Activated CD4-positive, alpha-beta T cell treated with anti-CD3 and anti-CD28 coated beads, Interleukin-2, amount 10 ng/mL, durations not matched to agents 7 days and 5 days (primary cell): ENCODE data around the gene NRARP. TPM values are rescaled to one million over a fixed set of nuclear protein-coding genes. Genes with fewer than 3 reads are reported as not detected.

ENCODE experiments used
- CTCF ChIA-PET: fragments of 350-600 bp; sonication (Branson Sonifier 250); formaldehyde crosslinking; loops from one replicate; lab custom pipeline; 2021; ENCODE audit warnings: antibody characterized with exemption; lab: Charles Lee
- POLR2A ChIA-PET: fragments of 350-600 bp; sonication (Branson Sonifier 250); formaldehyde crosslinking; loops from one replicate; lab custom pipeline; 2021; ENCODE audit warnings: antibody characterized with exemption; lab: Charles Lee
- DNase-seq: peaks from one replicate; pipeline ENCODE4 v3.0.0-alpha.2; 2020
- H3K27ac Mint-ChIP-seq: one replicate; pipeline ENCODE4 v1.8.0; 2021; ENCODE audit warnings: mild to moderate bottlenecking, moderate library complexity, mixed read lengths
- H3K27me3 Mint-ChIP-seq: one replicate; pipeline ENCODE4 v1.8.0; 2021; ENCODE audit warnings: mixed read lengths
- H3K36me3 Mint-ChIP-seq: one replicate; pipeline ENCODE4 v1.8.0; 2021; ENCODE audit warnings: low read depth, mixed read lengths
- H3K4me1 Mint-ChIP-seq: one replicate; pipeline ENCODE4 v1.8.0; 2021; ENCODE audit warnings: mixed read lengths
- H3K4me3 Mint-ChIP-seq: one replicate; pipeline ENCODE4 v1.8.0; 2021; ENCODE audit warnings: mild to moderate bottlenecking, moderate library complexity, mixed read lengths
- H3K9me3 Mint-ChIP-seq: one replicate; pipeline ENCODE4 v1.8.0; 2021; ENCODE audit warnings: mixed read lengths
- total RNA-seq, 2 experiments: library from RNA; stranded (reverse); gene quantifications; one replicate each; pipeline ENCODE4 v1.2.3, GENCODE V29; 2021

Gene NRARP
- total RNA-seq, 2 experiments from 2014 or later, result 0.32 to 0.44 TPM

DNA sequence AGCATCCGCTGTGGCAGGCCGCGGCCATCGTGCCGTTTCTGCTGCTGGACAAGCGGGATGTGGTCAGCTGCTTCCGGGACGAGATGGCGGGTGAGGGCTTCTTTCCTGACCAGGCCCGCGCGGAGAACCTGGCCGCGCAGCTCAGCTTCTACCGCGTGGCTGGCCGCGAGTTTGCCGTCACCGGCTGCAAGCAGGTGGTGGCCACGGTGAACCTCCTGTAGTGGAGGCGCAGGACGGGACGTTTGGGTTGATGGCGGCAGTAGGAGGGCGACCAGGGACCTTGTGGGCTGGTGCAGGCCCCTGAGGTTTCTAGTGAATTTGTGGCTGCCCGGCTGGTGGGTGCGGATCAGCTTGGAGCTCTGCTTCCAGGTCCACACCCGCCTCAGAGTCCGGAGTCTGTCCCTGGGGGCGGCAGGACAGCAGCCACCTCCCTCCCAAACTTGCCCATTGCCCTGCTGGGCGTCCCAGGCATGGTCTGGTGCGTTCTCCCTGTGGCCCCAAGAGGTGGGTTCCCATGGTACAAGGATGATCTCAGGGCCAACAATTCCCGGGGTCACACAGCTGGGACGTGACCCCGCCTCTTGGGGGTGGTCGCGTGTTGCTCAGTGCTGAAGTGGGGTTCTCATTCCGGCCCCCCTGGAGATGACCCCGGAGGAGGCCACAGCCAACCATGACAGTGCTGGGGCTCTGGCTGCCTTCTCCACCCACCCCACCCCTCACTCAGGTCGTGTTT is 22.2 kb downstream of the NRARP start:
- POLR2A ChIA-PET, result no interaction called here
- no peak for DNase-seq
- H3K9me3 Mint-ChIP-seq, result no peaks in the 10 kb centered on the region
- no peaks in the 10 kb centered on the region for H3K36me3 Mint-ChIP-seq
- H3K4me3 Mint-ChIP-seq, result no peak overlapping the region
- peaks cover 16% of the 10 kb centered on the region for H3K4me1 Mint-ChIP-seq
- H3K27me3 Mint-ChIP-seq, result peaks cover 6% of the 10 kb centered on the region
- H3K27ac Mint-ChIP-seq, result no peak overlapping the region
- CTCF ChIA-PET, result interaction anchor here (1.2 to 1.3 kb wide), 2 partner anchors 10 to 43 kb away, joined by 3 to 4 read pairs; no protein-coding TSS in a partner anchor

DNA sequence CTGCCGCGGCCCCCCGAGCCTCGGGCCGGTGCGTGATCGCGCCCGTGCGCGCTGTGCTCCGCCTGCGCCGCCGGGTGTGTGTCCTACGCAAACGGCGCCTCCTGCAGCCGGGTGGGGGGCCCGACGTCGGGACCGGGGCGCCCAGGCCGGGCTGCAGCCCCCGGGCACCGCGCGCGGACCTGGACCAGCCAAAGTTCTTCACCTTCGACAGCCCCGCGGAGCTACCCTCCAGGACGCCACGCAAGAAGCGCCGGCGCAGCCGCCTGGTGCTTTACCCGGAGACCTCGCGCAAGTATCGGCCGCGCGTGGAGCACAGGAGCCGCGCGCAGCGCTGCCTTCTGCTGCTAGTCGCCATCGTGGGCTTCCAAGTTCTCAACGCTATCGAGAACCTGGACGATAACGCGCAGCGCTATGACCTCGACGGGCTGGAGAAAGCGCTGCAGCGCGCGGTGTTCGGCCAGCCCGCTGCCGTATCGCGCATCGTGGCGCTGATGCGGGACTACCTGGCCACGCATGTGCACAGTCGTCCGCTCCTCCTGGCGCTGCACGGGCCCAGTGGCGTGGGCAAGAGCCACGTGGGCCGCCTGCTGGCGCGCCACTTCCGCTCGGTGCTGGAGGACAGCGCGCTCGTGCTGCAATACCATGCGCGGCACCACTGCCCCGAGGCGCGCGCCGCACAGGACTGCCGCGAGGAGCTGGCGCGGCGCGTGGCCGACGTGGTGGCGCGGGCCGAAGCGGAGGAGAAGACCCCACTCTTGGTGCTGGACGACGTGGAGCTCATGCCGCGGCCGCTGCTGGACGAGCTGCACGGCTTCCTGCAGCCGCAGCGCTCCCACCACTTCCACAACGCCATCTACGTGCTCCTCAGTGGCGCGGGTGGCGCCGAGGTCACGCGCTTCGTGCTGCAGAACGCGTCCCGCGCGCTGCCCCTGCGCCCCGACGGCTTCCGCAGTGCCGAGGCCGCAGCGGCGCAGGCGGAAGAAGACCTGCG is 23.1 kb downstream of the NRARP start:
- Mint-ChIP-seq H3K9me3 (no peaks in the 10 kb centered on the region), H3K27ac (no peak overlapping the region), H3K4me3 (no peak overlapping the region), H3K4me1 (peaks cover 16% of the 10 kb centered on the region), H3K36me3 (peaks cover 4% of the 10 kb centered on the region), H3K27me3 (peaks cover 6% of the 10 kb centered on the region)
- DNase-seq, result no peak
- POLR2A ChIA-PET, result no interaction called here
- CTCF ChIA-PET, result interaction anchor here (1.2 to 1.3 kb wide), 2 partner anchors 11 to 42 kb away, joined by 3 to 4 read pairs; no protein-coding TSS in a partner anchor

DNA sequence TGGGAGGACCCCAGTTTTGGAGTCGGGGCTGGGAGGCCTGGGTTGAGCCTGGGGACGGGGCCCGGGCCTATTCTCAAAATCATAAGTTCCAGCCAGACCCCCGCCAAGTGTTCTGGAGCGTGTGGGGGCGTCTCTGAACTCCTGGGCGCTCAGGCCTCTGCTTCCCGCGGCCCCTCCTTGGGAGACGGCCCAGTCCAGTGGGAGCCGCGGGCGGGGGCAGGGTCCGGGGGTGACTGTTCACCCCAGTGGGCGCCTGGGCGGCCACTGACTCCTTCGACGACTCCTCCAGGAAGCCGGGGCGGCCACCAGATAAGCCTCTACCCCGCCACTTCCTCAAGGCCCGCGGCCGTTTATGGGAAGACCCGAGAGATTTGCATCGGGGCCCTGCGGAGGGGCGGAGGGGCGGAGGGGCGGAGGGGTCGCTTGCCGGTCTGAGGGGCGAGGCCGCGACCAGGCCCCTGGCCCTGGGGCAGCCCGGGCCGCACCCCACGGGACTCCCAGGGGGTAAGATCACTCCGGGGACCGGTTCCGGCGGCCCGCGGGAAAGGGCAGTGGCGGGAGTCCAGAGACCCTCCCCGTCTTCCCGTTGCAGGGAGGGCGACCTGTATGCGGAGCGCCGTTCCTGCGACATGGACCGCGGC is 23.9 kb downstream of the NRARP start:
- DNase-seq, result no peak
- Mint-ChIP-seq H3K9me3 (no peaks in the 10 kb centered on the region), H3K4me1 (peaks cover 16% of the 10 kb centered on the region), H3K36me3 (peaks cover 8% of the 10 kb centered on the region), H3K27me3 (peaks cover 2% of the 10 kb centered on the region), H3K27ac (no peak overlapping the region), H3K4me3 (peak overlapping the region; percentile 75)
- POLR2A ChIA-PET, result no interaction called here
- CTCF ChIA-PET, result interaction anchor here (1.2 to 1.4 kb wide), 2 partner anchors 9 to 24 kb away, joined by 3 to 5 read pairs; partner anchors contain the start of gene NRARP

DNA sequence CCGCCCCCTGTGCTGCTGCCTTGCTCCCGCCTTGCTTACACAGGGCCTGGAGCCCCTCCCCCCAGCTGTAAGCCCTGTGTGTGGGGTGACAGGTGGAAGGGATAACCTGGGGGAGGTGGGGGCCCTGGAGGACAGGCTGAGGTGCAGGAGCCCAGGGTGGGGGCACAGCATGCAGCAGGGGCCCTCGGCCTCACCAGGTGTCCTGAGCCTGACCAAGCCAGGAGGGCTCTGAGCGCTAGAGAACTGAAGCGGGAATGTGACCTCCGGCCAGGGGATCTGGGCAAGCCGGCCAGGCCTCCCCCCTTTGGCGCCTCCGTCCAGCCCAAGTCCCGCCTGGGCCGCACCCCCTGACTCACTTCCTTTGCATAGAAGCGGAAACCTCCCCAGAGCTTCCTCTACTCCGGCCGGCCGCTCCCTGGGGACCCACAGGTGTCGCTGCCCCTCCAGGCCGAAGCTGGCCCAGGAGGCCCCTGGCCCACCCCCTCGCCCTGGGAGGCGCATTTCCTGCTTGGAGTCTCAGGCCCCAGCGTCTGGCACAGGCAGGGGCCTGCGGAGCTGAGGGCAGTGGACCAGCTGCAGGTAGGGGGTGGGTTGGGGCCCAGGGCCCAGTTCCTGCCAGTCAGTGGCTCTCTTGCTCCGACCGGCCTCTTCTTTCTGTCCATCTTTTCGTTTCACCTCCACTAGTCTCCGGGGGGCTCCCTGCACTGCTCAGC is 24.6 kb downstream of the NRARP start, which contains the start of gene TOR4A:
Gene TOR4A, plus strand, starts transcription at position 398 of the 713 bp plus-strand sequence. CDS start 964 bp downstream, outside the sequence.
- DNase-seq, result peak; percentile 42
- Mint-ChIP-seq H3K27me3 (peaks cover 1% of the 10 kb centered on the region), H3K4me3 (peak within 1 kb of the TSS; percentile 75), H3K4me1 (peaks cover 15% of the 10 kb centered on the region), H3K9me3 (no peaks in the 10 kb centered on the region), H3K36me3 (peaks cover 8% of the 10 kb centered on the region), H3K27ac (peak within 1 kb of the TSS; percentile 50)
- ChIA-PET POLR2A (no interaction called here), CTCF (interaction anchor here (1.2 to 1.5 kb wide), 3 partner anchors 9 to 25 kb away, joined by 3 to 5 read pairs (median 4); partner anchors contain the start of genes NELFB and NRARP)

DNA sequence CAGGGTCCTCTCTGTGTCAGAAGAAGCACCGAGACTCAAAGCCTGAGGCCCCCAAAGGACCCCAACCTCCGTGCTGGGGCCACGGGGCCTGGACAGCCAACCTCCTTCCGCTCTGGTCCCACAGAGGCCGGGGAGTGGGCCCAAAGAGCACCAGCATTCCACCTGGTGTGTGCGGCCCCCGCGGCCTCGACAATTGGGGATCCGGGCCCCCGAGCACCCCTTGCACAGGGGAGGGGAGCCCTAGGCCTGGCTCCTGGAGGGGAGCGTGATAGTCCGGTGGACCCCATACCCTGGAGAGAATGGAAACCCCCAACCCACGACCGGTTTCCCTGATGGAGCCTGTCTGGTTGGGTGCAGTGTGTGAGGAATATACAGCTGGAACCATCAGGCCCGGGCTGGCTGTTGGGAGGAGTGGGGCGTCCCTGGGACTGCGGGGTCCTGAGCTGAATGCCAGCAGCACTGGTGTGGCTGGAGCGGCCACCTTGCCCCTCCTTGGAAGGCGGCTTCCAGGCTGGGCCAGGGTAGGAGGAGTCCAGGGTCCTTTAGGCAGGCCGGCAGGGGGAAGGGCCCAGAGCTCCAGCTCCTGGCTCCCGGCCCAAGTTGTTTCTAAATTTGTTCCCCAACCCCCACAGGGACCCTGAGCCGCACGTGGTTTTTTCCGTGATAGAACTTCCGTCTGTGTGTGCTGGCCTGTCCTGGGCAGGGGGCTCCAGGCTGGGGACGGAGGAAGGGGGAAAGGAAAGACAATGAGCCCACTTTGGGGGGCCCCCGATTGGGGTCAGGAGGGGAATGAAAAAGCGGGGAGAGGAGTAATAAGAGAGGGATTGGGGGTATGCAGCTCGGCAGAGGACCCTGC is 25.4 kb downstream of the NRARP start:
- Mint-ChIP-seq H3K27me3 (no peaks in the 10 kb centered on the region), H3K27ac (no peak overlapping the region), H3K4me1 (peaks cover 18% of the 10 kb centered on the region), H3K4me3 (peak overlapping the region; percentile 36), H3K9me3 (no peaks in the 10 kb centered on the region), H3K36me3 (peaks cover 8% of the 10 kb centered on the region)
- CTCF ChIA-PET, result interaction anchor here (1.2 to 1.5 kb wide), 3 partner anchors 10 to 26 kb away, joined by 3 to 5 read pairs (median 4); partner anchors contain the start of genes NELFB and NRARP
- POLR2A ChIA-PET, result no interaction called here
- no peak for DNase-seq

DNA sequence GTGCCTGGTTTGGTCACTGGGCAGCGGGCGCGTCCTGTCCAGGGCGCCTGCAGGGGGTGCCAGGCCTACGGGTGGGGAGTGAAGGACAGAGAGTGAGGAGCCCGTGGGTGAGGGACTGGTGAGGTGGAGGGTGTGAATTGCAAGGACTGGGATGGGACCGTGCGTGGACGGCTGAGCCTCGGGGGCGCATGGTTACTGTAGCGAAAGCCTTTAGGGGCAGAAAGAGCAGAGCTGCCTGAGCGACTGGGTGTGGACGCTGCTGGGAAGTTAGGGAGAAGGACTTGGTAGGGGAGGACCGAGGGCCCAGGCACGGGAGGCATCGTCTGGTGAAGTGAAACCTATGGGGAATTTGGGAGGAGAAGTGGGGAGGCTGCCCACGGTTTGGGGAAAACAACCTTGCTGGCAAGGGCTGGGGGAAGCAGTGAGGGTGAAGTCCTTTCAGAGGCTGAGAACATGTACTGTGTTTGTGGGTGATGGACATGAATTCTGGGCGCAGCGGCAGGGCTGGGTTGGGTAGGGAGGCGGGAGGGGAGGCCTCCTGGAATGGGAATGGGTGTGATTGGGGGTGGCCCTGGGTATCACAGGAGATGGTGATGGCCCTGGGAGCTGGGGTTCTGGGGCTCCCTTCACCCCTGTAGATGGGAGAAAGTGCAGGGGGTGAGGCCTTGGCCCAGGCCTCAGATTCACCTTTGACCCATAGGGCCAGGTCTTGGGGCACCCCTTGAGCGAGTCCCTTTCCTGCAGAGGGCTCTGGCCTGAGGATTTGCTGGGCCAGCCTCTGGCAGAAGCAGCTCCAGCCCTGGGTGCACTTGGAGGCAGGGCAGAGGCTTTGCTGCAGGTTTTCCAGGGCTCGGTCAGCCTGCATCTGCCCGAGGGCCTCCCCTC is 26.2 kb downstream of the NRARP start:
- Mint-ChIP-seq H3K4me1 (peaks cover 27% of the 10 kb centered on the region), H3K9me3 (no peaks in the 10 kb centered on the region), H3K27me3 (no peaks in the 10 kb centered on the region), H3K36me3 (peaks cover 13% of the 10 kb centered on the region), H3K27ac (peak overlapping the region; percentile 4), H3K4me3 (no peak overlapping the region)
- ChIA-PET CTCF (interaction anchor here (1.5 kb wide), 1 partner anchor 21 kb away, joined by 4 read pairs; the partner anchor contains the start of gene NELFB), POLR2A (no interaction called here)
- DNase-seq, result no peak

DNA sequence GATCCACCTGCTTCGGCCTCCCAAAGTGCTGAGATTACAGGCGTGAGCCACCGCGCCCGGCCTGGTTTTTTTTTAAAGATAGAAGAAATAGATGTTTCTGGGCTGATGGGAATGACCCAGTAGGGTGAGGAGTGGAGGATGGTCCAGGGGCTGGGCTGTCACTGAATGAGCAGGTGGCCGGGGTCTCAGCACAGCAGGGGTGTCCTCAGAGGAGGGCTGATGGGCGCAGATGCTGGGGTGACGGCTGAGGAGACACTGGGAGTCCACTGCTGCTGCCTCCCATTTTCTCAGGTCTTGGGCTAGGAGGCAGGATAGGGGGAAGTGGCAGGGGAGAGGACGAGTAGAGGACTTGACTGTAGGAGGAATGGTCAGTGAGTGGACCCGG is 26.9 kb downstream of the NRARP start:
- H3K9me3 Mint-ChIP-seq, result no peaks in the 10 kb centered on the region
- H3K36me3 Mint-ChIP-seq, result peaks cover 13% of the 10 kb centered on the region
- DNase-seq, result no peak
- no peaks in the 10 kb centered on the region for H3K27me3 Mint-ChIP-seq
- CTCF ChIA-PET, result interaction anchor here (0.9 kb wide), 1 partner anchor 10 kb away, joined by 4 read pairs; no protein-coding TSS in a partner anchor
- peaks cover 27% of the 10 kb centered on the region for H3K4me1 Mint-ChIP-seq
- peak overlapping the region; percentile 4 for H3K27ac Mint-ChIP-seq
- H3K4me3 Mint-ChIP-seq, result no peak overlapping the region
- POLR2A ChIA-PET, result no interaction called here

DNA sequence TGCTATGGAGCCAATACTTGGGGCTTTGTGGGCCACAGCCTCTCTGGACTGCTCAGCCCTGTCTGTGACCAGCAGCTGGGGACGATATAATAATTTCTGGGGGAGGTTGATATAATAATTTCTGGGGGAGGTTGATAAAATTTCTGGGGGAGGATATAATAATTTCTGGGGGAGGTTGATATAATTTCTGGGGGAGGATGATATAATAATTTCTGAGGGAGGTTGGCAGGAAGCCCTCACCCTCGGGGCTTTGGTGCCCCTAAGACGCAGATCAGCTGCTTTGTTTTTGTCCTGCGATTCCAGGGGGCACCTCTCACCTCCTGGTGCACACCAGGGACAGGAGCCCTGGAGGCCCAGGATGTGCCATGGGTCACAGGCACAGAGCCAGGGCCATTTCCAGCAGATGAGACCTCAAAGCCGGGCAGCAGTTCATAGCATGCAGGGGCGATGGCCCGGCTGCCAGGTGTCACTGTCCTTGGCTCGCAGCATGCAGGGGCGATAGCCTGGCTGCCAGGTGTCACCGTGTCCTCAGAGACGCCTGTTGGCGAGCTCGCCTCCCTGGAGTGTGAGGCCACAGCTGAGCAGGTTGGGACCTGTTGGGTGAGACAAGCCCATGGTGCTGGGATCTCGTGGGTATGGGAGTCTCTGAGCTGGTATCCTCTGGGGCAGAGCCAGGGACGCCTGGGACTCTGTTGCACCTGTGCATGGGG is 28.3 kb downstream of the NRARP start:
- H3K4me3 Mint-ChIP-seq, result no peak overlapping the region

DNA sequence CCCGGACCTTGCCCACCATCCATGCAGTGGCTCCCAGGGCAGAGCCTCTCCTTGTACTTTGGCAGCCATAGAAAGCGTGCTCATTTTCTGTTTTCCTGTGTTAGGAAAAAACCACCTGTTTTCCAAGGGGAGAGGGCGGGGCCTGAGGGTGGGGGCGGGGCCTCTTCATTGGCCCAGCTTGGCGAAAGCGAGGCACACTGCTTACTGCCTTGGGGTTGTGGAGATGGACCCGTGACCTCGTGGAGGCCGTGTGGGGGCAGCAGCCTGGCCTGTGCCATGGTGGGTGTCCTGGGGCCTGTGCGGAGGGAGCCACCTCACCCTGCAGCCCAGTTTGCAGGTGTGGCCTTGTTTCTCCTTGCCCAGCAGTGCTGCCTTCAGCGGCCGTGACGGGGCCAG is 29.0 kb downstream of the NRARP start:
- Mint-ChIP-seq H3K4me1 (peaks cover 32% of the 10 kb centered on the region), H3K27me3 (no peaks in the 10 kb centered on the region), H3K4me3 (no peak overlapping the region), H3K9me3 (no peaks in the 10 kb centered on the region), H3K36me3 (peaks cover 28% of the 10 kb centered on the region), H3K27ac (no peak overlapping the region)
- CTCF ChIA-PET, result interaction anchor here (0.9 kb wide), 1 partner anchor 223 kb away, joined by 6 read pairs; no protein-coding TSS in a partner anchor
- POLR2A ChIA-PET, result no interaction called here
- no peak for DNase-seq

More for the DNA sequence above, 28.3 kb downstream of the NRARP start:
- ChIA-PET POLR2A (no interaction called here), CTCF (interaction anchor here (0.8 to 0.9 kb wide), 2 partner anchors 13 to 222 kb away, joined by 4 to 6 read pairs; no protein-coding TSS in a partner anchor)
- peaks cover 31% of the 10 kb centered on the region for H3K4me1 Mint-ChIP-seq
- no peaks in the 10 kb centered on the region for H3K27me3 Mint-ChIP-seq
- H3K36me3 Mint-ChIP-seq, result peaks cover 23% of the 10 kb centered on the region
- DNase-seq, result no peak
- H3K9me3 Mint-ChIP-seq, result no peaks in the 10 kb centered on the region
- H3K27ac Mint-ChIP-seq, result no peak overlapping the region
